SK-N-SH treated with all-trans-retinoic acid at 6 μM for 48 hours (cell line): Measurements from ENCODE around the gene UROD.

Experiments used
- ARNTL ChIP-seq: fragments of 450-650 bp; formaldehyde crosslinking; IDR thresholded peaks from 2 replicates; pipeline ENCODE4 v1.5.0; 2020; ENCODE audit warnings: low read depth, mild to moderate bottlenecking, moderate library complexity, borderline replicate concordance
- ESRRG ChIP-seq: fragments of 250-450 bp; sonication (Bioruptor Pico); IDR thresholded peaks from 2 replicates; pipeline ENCODE4 v1.6.1; 2021; ENCODE audit warnings: mild to moderate bottlenecking
- RARB ChIP-seq: fragments of 250-450 bp; sonication (Bioruptor Pico); IDR thresholded peaks from 2 replicates; pipeline ENCODE4 v1.8.0; 2021; ENCODE audit warnings: mild to moderate bottlenecking, moderate library complexity
- SNAI2 ChIP-seq: fragments of 250-450 bp; sonication (Bioruptor Pico); IDR thresholded peaks from 2 replicates; pipeline ENCODE4 v1.5.0; 2020; ENCODE audit warnings: mild to moderate bottlenecking, moderate library complexity
- ZC3H10 ChIP-seq: fragments of 250-450 bp; sonication (Bioruptor Pico); IDR thresholded peaks from 2 replicates; pipeline ENCODE4 v1.5.1; 2021; ENCODE audit warnings: mild to moderate bottlenecking, moderate library complexity
- ZFP3 ChIP-seq: fragments of 250-450 bp; sonication (Bioruptor Pico); IDR thresholded peaks from 2 replicates; pipeline ENCODE4 v1.5.0; 2020; ENCODE audit warnings: mild to moderate bottlenecking, moderate library complexity
- ZFP30 ChIP-seq: fragments of 450-650 bp; formaldehyde crosslinking; IDR thresholded peaks from 2 replicates; pipeline ENCODE4 v1.5.0; 2022; ENCODE audit warnings: mild to moderate bottlenecking, moderate library complexity
- ZNF565 ChIP-seq: fragments of 450-650 bp; formaldehyde crosslinking; conservative IDR thresholded peaks from 2 replicates; pipeline ENCODE4 v1.5.0; 2020; ENCODE audit warnings: low read depth, mild to moderate bottlenecking, moderate library complexity
- ZNF70 ChIP-seq: fragments of 450-650 bp; formaldehyde crosslinking; IDR thresholded peaks from 2 replicates; pipeline ENCODE4 v1.5.0; 2020; ENCODE audit warnings: mild to moderate bottlenecking, moderate library complexity
- ZNF8 ChIP-seq: fragments of 450-650 bp; formaldehyde crosslinking; IDR thresholded peaks from 2 replicates; pipeline ENCODE4 v1.5.0; 2020; ENCODE audit warnings: mild to moderate bottlenecking, moderate library complexity
- TF ChIP-seq, protein P1 (sequence below): fragments of 250-450 bp; sonication (Bioruptor Pico); IDR thresholded peaks from 2 replicates; pipeline ENCODE4 v1.8.0; 2020; ENCODE audit warnings: mild to moderate bottlenecking, moderate library complexity, borderline replicate concordance
- TF ChIP-seq, protein P2 (sequence below): fragments of 250-450 bp; sonication (Bioruptor Pico); IDR thresholded peaks from 2 replicates; pipeline ENCODE4 v1.5.1; 2020; ENCODE audit warnings: low read depth, mild to moderate bottlenecking, moderate library complexity

DNA sequence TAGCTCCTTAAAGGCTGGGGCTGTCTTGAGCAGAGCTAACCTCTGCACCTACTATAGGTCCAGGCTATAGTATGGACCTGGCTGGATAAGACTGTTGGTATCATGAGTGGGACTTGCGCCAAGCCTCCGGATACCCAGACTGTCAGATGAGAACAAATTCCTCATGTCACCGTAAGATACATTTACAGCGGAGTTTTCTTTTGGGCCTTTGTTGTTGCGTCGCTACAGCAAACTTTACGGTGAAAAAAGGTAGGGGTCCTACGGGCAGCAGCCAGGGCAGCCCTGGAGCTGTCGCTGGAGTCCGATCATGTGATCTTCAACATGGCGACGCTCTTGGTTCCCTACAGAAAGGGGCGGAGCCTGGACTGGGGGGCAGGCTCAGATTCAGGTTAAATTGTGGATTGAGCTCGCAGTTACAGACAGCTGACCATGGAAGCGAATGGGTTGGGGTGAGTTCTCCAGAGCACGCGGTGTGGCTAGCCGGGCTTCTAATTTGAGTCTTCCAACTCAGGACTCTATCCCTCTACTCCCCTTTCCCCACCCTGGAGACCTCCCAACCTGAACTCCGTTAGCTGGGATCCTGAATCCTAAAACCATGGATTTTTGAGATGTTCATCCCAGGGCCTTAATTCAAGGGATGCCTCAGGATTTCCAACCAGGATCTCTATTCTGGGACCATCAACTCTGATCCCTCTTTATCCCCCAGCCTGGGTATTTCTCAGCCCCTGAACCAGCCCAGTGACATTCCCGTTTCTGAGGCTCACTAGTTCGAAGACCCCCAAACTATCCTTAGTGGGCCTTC, at the start of gene UROD:
- TF ChIP-seq, protein P1, sequence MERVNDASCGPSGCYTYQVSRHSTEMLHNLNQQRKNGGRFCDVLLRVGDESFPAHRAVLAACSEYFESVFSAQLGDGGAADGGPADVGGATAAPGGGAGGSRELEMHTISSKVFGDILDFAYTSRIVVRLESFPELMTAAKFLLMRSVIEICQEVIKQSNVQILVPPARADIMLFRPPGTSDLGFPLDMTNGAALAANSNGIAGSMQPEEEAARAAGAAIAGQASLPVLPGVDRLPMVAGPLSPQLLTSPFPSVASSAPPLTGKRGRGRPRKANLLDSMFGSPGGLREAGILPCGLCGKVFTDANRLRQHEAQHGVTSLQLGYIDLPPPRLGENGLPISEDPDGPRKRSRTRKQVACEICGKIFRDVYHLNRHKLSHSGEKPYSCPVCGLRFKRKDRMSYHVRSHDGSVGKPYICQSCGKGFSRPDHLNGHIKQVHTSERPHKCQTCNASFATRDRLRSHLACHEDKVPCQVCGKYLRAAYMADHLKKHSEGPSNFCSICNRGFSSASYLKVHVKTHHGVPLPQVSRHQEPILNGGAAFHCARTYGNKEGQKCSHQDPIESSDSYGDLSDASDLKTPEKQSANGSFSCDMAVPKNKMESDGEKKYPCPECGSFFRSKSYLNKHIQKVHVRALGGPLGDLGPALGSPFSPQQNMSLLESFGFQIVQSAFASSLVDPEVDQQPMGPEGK (CRISPR knock-in tag), result no peak
- no peak for TF ChIP-seq ZNF565
- TF ChIP-seq ESRRG (CRISPR knock-in tag), result no peak
- TF ChIP-seq SNAI2, result no peak
- no peak for TF ChIP-seq ZC3H10 (CRISPR knock-in tag)
- no peak for TF ChIP-seq ZFP3 (CRISPR knock-in tag)
- no peak for TF ChIP-seq ARNTL (CRISPR knock-in tag)
- TF ChIP-seq RARB (CRISPR knock-in tag), result no peak
- TF ChIP-seq ZFP30 (CRISPR knock-in tag), result no peak
- TF ChIP-seq, protein P2, sequence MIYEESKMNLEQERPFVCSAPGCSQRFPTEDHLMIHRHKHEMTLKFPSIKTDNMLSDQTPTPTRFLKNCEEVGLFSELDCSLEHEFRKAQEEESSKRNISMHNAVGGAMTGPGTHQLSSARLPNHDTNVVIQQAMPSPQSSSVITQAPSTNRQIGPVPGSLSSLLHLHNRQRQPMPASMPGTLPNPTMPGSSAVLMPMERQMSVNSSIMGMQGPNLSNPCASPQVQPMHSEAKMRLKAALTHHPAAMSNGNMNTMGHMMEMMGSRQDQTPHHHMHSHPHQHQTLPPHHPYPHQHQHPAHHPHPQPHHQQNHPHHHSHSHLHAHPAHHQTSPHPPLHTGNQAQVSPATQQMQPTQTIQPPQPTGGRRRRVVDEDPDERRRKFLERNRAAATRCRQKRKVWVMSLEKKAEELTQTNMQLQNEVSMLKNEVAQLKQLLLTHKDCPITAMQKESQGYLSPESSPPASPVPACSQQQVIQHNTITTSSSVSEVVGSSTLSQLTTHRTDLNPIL (CRISPR knock-in tag), result no peak
- no peak for TF ChIP-seq ZNF8 (CRISPR knock-in tag)
- no peak for TF ChIP-seq ZNF70 (CRISPR knock-in tag)
